Measurements from ENCODE around the gene C3orf20.

The C3orf20 gene

DNA sequence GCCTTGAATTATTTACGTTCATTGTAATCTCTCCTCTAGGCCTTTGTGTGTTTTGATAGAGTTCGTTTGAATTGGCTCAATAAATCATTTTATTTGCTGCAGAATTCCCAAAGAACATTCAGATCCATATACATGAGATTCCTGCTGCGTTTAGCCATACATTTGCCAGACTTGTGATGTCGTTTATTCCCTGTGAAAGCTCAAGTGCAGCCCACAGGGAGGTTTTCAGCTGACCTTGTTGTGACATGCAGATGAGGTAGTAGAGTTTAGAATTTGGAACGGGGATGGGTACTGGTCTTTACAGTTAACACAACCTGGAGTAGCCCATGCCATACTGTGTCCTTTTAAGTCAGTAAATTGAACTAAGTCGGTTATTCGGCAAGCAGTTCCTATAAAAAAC, at the start of gene C3orf20:
Gene C3orf20, plus strand, starts transcription at position 301 of the 400 bp plus-strand sequence. CDS start 7,573 bp downstream, outside the sequence.
- no peak for DNase-seq (ENCODE audit: low spot score)

- no peak for DNase-seq (ENCODE audit: low spot score)
These were observed 49.5 kb upstream of the C3orf20 start for GRCh38 chr3:14625443-14625842.

DNA sequence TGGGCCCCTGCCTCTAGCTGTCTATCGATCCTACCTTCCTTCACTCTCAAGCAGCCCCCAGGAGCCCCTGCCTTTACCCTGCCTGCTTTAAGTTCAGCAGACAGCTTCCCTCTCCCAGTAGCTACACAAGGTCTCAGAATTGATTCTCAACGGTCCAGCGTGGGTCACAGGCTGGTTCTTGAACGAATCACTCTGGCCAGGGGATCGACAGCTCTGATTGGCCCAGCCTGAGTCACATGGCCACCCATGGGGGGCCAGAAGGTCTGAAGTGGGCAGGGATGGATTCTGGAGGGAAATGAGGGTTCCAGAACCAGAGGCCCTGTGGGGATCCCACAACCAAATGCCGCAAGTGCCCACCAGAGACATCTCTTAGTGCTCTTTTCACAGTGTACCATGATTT, 47.1 kb upstream of the C3orf20 start:
- no peak for DNase-seq (ENCODE audit: low spot score)

- no peak for DNase-seq (ENCODE audit: low spot score)
These were observed 46.5 kb upstream of the C3orf20 start for GRCh38 chr3:14628406-14628805.

- no peak for DNase-seq (ENCODE audit: low spot score)
These were observed 44.4 kb upstream of the C3orf20 start for GRCh38 chr3:14630404-14631100.

DNA sequence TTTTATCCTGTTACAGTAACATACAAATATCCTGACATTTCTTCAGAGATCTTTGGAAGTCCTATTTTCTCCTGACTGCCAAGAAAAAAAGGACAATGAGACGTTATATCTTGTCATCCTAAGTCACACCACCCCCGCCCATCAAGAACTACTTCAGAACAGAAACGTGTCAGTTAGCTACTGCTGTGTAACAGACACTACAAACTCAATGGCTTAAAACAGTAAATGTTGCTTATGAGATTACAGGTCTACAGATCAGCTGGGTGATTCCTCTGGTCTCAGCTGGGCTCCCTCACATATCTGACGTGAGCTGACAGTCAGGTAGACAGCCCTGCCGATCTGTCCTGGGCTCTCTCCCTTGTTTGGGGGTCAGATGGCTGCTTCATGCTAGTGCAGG, 43.8 kb upstream of the C3orf20 start:
- DNase-seq (ENCODE audit: low spot score), result no peak

DNA sequence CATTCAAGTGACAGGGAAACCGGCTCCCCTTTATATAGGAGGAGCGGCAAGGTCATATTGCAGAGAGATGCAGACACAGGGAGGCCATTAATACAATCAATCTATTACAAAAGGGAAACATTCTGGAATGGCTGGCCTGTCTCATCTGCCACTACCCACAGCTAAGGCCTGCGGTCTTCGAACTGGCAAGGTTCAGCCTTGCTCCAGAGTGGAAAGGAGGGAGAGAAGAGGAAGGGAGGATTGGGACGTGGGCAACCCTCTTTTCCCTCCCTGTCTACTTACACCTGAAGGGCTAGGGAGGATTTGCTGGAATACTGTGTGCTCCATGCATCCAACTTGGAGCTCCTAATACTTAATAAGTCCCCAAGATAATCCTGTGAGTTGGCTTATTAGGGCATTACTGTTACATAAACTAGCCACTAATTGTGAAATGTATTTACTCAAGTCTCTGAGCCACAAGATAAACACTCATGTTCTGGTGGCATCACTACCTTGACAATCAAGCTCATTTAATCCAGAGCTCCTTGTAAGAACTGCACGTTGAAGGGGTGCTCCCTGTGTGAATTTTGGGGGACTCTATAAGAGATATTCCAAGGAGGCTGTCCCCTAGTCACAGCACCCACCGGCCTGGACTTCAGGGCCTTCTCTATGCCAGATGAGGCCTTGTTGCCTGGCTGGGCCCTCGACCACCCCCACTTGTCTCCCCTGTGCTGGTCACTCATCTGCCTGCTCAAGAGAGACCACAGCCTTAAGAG, 43.1 kb upstream of the C3orf20 start:
- DNase-seq (ENCODE audit: low spot score), result no peak

- no peak for DNase-seq (ENCODE audit: low spot score)
These were observed 42.5 kb upstream of the C3orf20 start for GRCh38 chr3:14632442-14632930.

GRCh38 chr3:14633417-14633816, 41.5 kb upstream of the C3orf20 start:
- DNase-seq (ENCODE audit: low spot score), result no peak

DNA sequence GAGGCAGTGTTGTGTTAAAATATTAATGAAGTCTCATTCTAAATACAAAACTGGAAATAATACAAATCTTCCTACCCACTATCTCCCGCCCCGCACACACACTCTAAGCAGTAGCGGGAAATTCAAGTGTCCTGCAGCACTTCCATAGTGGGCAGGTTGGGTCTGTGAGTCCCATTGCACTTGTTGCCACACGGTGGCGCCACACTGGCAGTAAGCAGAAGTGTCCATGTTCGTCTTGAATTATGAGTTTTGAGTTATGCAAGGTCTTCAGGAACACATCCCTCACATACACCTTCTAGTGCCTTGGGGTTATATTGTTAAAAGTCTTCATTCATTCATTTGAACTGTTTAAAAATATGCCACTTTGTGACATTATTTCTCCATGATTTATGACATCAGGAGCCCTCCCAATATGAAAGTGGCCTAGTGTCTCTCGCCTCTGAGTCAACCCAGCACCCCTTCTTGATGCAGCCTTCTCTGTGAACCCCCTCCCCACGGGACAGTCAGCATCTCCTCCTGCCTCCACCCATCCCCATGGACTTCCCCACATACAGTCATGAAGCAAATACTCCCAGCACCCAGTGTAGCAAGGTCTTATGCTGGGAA, 41.0 kb upstream of the C3orf20 start:
- DNase-seq (ENCODE audit: low spot score), result peak; percentile 55

GRCh38 chr3:14634763-14635400, 40.1 kb upstream of the C3orf20 start:
- DNase-seq (ENCODE audit: low spot score), result no peak

- no peak for DNase-seq (ENCODE audit: low spot score)
These were observed 38.3 kb upstream of the C3orf20 start for GRCh38 chr3:14636496-14637087.

DNA sequence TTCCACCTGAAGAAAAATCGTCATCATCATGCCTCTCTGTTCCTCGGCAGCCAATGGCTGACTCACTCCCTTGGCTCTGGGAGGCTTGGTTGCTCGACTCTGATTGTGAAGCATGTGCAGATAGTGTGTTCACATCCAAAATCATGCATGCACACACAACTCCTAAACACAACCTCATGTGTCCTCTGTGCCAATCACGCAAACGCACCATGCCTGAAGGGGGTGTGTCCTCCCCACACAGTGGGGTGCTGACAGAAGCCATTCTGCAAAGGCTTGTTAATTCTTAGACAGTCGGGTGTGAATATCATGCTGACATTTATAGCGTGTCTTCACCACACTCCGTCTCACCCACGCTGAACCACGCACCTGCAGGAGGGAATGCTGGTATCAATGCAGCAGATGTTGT, 34.8 kb upstream of the C3orf20 start:
- DNase-seq (ENCODE audit: low spot score), result peak; percentile 56

- no peak for DNase-seq (ENCODE audit: low spot score)
These were observed 34.2 kb upstream of the C3orf20 start for GRCh38 chr3:14640734-14641133.

DNA sequence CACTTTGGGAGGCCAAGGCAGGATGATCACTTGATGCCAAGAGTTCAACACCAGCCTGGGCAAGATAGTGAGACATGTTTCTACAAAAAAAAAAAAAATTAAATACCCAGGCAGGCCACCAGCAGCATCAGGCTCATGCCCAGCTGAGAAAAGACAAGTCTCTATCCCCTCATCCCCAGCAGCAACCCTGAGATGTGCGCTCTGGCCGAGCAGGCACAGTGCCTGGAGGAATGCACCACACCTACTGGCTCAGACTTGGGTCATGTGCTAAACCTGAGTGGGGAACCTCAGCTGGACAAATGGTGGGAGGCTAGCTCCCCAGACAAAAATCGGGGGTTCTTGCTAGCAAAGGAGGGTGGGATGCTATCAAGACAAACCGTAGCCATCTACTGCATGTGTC, 33.6 kb upstream of the C3orf20 start:
- DNase-seq (ENCODE audit: low spot score), result no peak

DNA sequence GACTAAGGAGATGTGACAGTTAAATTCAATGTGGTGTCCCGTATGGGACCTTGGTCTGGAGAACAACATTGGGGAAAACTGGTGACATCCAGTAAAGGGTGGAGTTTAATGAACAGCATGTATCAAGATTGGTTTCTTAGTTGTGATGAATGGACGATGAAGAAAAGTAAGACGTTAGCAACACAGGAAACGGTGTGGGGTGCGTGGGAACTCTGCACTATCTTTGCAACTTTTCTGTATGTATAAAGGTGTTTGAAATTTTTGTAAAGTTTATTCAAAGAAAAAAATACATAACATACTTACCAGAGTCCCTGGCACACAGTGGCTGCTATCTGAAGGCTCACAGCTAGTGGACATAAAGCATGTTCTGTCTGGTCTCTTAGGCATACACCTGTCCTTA, 29.5 kb upstream of the C3orf20 start:
- no peak for DNase-seq (ENCODE audit: low spot score)

- no peak for DNase-seq (ENCODE audit: low spot score)
These were observed 28.8 kb upstream of the C3orf20 start for GRCh38 chr3:14646131-14646573.

- DNase-seq (ENCODE audit: low spot score), result no peak
These were observed 28.1 kb upstream of the C3orf20 start for GRCh38 chr3:14646589-14647413.

- DNase-seq (ENCODE audit: low spot score), result no peak
These were observed 26.7 kb upstream of the C3orf20 start for GRCh38 chr3:14647976-14648955.

- DNase-seq (ENCODE audit: low spot score), result no peak
These were observed 25.5 kb upstream of the C3orf20 start for GRCh38 chr3:14649466-14649865.

All from GM03348 (cell line).